ENCODE results near the gene TFB1M. TPM values are rescaled to one million over a fixed set of nuclear protein-coding genes. Genes with fewer than 3 reads are reported as not detected.

Gene TFB1M
- total RNA-seq, 1 experiment from 2014 or later, result 21.2 TPM

DNA sequence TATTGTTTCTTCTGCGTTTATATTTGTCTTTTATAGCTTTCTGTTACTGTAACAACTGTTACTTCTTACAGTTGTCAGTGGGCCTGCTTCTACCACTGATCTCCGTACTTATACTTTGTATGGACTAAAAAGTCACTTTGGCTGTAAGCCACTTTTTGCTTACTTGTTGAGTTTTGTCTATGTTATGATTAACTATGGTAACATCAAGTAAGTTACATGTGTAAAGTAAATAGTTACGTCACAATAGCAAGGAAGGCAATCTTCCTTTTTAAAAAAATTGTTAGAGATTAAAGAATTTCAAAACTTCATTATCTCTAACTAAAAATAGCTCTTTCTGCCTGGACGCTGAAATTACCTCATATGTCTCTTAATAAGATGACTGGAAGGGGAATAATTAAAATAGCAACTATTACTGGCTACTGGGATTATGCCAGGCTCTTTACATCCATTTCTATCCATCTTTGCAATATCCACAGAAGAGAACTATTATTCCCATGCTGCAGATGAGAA lies 10.9 kb downstream of the TFB1M start:
- no peak for DNase-seq (ENCODE audit: low read depth)

DNA sequence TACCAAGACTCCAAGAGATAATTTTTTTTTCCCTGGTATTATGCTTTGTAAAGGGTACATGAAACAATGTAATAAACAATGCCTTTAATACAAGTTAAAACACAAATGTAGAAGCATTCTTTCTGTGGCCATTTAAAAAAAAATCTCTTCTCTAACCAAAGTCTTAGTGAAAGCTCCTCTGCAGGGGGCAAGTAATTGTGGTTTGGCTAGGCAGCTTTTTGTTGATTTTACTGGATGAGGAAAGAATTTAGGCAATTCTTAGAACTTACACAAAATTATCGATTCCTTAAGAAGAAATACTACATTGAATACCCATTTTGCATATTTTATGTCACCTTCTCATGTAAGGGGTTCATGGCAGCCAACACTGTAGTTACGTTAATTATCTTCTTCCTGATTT lies 12.4 kb downstream of the TFB1M start:
- DNase-seq (ENCODE audit: low read depth), result no peak

DNA sequence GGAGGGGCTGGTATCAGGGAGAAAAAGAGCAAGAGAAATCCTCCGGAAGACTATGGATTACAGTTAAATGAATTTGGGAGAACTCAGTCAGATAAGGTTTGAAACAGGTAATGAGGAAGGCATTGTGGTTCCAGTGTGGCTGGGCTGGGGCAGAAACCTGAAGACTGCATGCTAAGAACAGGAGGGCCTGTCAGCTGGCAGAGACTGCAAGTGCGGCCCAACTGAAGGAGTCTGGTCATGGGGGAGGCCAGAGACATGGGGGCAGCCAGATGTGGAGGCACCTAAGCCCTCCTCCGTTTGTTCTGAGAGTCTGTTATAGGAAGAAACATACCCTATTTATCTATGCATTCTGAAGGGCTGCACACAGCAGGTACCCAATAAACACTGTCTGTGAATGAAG lies 16.6 kb downstream of the TFB1M start:
- no peak for DNase-seq (ENCODE audit: low read depth)

DNA sequence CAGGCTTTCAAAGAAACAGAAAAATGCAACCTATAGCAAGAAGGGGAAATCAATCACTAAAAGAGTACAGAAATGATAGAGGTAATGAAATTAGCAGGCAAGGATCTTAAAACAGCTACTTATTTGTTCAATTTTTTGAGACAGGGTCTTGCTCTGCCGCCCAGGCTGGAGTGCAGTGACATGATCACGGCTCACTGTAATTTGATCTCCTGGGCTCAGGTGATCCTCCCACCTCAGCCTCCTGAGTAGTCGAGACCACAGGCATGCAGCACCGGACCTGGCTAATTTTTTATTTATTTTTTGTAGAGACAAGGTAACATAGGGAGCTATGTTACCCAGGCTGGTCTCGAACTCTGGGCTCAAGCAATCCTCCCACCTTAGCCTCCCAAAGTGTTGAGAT lies 21.6 kb downstream of the TFB1M start:
- DNase-seq (ENCODE audit: low read depth), result no peak

DNA sequence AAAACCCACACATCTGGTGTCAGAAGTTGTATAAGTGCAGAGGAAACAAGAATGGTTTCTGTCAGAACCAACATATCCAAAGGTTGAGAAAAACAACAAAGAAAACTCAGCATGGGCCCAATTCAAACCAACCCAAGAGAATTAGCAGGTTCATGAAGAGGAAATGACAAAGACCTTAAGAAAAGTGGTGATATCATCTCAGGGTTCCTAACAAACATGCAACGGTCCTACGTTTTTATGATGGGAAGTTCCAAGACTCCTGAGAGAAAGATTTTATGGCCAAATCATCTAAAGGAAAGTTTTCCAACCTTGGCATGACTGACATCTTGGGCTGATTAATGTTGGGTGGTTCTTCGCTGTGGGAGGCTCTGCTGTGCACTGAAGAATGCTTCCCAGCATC lies 23.0 kb downstream of the TFB1M start:
- no peak for DNase-seq (ENCODE audit: low read depth)

DNA sequence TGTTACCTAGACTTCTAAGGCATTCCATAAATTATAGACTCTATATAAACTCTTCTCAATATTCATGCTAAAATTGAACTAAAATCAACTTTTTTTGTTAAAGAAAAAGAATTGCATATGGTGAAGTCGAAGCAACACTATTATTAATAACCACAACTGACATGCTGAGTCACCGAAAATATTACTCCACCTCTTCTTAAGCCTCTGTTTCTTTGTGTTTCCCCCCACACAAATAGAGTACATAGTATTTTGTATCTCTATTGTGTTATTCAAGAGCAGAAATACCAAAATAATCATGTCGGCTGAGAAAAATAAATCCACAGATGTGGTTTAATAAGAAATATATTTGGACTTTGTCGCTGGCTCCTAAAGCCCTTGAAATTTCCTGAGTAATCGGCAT lies 23.8 kb downstream of the TFB1M start:
- DNase-seq (ENCODE audit: low read depth), result no peak

DNA sequence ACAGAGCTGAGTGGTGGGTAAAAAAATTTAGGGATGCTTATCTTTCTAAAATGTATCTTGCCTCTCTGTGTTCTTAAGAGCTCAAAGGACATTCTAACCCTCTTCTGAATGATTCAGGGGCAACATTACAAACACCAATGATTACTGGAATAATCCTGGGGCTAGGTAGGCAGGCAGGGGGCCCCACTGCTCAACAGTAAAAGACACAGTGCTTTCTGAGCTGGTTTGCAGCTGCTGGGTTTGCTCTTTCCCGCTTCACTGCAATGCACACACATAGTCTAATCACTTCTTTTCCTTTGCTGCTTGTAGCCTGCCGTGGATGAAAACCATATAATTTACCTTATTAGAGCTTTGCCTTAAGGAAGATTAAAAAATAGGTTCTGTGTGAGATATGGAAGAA lies 26.5 kb downstream of the TFB1M start:
- no peak for DNase-seq (ENCODE audit: low read depth)

DNA sequence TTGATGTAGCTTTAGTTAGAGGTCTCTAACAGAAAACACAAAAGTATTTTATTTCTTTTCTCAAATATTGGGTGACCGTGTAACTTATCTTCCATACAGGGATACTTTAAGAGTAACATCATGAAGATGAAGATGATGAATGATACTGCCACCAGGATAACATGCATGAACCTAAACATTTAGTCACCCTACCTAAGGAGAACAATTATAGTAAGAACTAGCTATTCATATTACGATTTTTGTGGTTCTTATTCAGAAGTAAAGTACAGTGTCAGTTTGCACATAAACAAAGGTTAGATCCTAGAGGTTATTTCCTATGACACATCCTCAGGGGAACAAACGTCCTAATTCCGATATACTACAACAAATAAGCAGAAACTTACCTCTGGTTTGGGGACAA lies 29.5 kb downstream of the TFB1M start:
- no peak for DNase-seq (ENCODE audit: low read depth)

DNA sequence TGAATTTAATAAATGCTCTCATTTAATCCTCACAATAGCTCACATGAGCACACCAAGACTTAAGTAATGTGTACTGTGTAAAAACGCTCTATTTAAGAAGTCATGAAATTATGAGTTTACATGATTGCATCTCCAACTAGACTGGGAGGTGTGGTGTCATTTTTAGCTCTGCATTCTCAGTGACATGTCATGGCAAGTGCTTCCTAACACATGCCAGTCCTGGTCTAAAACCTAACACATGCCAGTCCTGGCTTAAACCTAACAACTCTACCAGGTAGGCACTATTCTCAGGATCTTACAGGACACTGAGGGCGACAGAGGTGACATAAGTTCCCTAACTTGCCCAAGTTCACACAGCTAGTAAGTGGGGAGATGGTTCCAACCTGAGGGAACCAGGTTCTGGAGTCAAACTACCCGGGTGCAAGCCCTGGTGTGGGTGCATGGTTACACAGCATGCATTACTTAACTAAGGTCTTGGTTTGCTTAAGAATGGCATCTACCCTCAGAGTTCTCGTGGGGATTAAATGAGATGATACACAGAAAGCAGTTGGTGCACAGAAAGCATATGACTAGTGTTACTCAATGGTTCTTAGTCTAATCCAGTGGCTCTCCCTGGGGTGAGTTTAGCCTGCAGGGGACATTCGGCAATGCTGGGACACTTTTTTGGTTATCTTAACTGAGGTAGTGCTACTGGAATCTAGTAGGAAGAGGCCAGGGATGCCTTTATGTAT lies 35.8 kb downstream of the TFB1M start:
- peak; percentile 36 for DNase-seq (ENCODE audit: low read depth)

DNA sequence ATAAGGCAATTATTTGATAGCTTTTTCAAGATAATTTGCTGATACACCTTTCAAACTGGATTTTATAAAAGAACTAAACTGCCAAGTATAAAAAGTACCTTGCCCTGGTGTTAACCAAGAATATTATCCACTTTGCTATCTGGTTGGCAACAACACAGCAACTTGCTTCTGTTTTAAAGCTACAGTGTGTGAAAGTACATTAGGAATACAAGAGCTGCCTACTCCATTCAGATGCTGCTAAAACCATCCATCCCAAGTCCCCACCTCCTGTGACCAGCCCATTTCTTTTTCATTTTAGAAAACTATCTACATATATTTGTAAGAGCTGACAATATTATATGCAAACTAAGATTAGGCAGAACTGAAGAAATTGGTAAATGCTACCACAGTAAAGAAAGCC lies 37.6 kb downstream of the TFB1M start:
- no peak for DNase-seq (ENCODE audit: low read depth)

DNA sequence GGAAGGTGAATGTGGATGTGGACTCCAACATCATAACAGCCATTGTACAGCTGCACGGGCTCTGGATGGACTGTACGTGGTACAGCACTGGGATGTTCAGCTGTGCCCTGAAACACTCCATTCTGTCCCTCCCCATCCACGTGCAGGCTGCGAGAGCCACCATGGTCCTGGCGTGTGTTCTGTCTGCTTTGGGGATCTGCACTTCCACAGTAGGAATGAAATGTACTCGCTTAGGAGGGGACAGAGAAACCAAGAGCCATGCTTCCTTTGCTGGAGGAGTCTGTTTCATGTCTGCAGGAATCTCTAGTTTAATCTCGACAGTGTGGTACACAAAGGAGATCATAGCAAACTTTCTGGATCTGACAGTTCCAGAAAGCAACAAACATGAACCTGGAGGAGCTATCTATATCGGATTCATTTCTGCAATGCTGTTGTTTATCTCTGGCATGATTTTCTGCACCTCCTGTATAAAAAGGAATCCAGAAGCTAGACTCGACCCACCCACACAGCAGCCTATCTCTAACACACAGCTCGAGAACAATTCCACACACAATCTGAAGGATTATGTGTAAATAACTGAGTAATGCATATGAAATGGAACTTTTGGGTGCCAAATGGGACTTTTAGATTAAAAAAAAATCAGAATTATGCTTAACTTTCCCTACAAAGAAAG lies 38.3 kb downstream of the TFB1M start:
- DNase-seq (ENCODE audit: low read depth), result no peak

DNA sequence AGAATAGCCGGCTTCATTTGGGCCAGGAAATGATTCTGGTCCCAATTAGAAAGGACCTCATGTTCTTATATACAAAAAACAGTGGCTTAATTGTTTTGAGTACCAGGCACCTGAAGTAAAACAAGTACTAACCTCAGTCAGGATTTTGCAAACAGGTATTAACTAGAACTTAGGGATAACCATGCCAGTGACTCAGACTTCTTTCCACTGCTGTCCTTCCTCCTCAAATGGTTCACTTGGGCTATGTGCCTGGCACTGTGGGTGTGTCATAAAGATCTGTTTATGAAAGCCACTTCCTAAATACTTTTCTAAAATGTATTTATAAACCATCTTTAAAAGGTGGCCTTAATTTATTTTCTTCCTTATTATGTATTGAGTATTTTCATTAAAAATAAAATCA lies 39.8 kb downstream of the TFB1M start:
- peak; percentile 55 for DNase-seq (ENCODE audit: low read depth)

DNA sequence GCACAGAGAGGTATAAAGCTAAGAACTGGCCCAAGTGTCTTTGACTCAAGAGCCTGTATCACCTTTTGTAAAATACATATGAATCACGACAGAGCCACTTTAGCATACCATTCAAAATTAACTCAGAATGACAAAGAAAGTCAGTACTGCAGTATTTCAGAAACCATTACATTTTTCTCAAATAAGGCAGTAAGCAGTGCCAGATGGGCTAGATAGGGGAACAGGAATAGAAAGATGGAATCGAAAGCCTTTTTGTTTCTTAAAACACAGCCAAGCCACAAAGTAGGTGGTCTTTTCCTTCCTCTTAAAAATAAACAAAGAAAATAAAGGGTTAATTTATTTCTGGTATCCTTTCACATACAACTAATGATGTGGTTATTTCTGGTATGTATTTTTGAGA lies 40.2 kb downstream of the TFB1M start:
- no peak for DNase-seq (ENCODE audit: low read depth)

DNA sequence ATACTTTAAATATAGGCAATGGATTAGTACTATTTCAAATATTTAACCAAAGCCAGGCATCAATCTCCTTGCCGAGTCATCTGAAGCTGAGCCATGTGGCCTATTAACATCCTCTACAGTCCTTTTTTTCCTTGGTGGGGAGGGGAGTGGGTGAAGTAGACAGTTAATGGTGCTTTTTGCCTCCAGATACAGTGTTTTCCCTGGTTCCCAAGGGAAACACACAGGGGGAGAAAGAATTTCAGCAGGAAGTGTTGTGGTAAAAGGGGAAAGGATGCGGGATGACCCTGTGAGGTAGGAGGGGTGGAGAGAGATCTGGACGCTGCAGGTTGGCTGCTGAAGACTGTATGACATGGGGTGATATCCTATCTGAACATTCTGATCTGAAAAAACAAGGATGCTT lies 40.9 kb downstream of the TFB1M start:
- DNase-seq (ENCODE audit: low read depth), result peak; percentile 96

DNA sequence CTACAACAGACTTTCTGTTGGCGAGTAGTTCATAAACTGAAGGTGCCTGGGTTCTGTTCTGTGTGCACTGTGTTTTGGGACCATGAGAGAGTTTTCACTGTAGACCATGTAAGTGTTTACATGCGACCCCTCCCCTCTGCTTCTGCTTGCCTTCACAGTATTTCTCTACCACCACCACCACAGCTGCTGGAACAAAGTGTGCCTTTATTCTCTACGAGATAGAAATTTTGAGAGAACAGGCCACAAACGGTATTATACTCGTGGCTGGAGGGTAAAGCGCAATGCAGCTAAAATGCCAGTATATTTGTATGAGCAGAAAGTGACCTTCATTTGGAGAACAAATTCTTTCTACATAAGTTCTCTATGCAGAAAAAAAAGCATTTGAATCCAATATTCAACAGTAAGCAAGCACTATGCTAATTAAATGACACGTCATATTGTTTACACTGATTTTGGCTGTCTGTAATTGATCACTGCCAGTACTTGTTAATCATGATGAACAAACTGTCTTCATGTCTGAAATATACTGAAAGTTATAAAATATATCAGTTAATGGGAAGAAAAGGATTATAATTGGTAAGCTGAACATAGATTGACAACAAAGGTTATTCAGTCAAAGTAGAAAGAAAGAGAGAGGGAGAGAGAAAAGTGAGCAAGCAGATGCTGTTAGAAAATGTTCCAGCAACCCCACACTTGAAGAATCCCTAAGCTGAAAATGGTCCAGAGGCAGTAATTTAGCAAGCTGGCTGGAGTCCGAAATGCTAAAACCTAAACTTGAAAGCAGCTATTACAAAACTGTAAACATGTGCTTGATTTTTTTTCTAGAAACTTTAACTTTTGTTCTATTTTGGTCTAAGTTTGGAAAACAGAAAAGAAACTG lies 41.7 kb downstream of the TFB1M start:
- no peak for DNase-seq (ENCODE audit: low read depth)

DNA sequence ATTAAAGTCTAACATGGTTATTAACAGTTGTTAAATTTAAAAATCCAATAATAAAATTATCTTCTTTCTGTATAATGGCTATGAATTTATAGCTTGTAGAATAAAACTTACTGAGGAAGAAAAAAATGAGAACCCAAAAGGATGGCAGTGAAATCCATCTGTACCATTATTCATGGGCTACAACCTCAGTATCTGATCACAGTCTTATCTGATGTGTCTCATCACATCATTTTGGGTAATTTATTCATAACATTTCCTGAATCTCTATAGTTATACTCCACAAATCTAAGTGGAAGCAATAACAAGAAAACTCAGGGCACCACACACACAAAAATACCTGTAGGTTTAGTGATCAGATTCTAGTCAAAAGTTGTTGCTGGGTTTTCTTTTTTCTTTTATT lies 43.1 kb downstream of the TFB1M start:
- no peak for DNase-seq (ENCODE audit: low read depth)

DNA sequence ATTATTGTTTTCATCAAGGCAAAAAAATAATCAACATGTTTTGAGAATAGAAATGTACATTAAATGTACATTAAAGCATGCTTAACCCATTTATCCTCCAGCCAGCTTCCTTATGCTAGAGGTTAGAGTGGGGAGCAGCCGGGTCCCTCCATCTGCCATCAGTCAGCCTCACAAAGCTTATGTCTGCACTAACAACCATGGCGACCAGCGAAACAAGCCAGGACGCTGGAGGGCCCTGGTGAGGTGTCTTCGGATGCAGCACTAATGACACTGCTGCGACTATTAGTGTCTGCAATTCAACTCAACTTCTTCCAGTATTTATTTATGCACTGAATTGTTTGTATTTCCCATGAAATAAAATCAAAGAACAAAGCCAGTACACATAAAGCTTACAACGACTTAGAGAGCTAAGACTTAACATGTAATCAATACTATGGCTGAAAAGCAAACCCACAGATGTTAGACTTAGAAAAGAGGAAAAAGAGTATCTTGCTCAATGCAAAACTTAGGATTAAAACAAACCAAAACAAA lies 43.7 kb downstream of the TFB1M start:
- DNase-seq (ENCODE audit: low read depth), result no peak

DNA sequence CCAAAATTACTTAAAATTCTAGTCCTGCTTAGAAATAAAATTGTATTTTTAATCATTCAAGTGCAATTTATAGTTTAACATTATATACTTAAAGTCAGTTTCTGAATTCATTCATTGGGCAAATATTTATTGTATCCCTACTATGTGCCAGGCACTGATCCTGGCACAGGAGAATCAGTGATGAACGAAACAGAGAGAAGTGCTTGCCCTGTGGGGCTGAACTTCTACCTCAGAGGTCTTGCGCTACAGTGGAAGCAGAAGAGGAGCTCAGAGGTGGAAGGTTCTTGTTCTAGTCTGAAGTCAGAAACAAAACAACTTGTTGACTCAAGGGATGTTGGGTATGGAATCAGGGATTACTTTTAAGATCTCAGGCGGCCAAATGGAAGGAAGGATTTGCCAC lies 44.5 kb downstream of the TFB1M start:
- no peak for DNase-seq (ENCODE audit: low read depth)

DNA sequence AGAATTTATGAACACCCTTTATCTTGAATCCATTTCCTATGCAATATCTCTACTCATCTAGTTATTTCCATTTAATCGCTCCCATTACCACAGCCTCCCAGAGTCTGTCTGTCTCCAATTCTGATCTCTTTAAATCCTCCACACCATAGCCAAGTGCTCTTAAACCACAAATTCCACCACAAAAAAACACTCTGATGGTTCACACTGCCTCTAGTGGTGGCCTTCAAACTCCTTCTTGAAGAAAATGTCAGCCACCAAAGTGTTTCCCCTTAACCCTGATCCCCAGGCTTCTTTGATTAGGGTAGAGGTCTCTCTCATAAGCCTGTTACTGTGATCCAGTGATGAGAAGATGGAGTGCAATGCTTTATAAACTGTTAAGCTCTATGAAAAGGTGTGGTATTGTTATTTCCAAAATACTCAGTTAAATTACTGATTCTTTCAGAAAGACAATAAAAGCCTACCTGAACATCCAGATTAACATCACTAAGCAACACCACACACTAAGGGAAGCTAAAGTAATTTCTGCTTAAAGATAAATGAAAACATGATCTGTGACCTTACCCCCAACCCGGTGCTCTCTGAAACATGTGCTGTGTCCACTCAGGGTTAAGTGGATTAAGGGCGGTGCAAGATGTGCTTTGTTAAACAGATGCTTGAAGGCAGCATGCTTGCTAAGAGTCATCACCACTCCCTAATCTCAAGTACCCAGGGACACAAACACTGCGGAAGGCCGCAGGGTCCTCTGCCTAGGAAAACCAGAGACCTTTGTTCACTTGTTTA lies 46.0 kb downstream of the TFB1M start:
- DNase-seq (ENCODE audit: low read depth), result peak; percentile 75

DNA sequence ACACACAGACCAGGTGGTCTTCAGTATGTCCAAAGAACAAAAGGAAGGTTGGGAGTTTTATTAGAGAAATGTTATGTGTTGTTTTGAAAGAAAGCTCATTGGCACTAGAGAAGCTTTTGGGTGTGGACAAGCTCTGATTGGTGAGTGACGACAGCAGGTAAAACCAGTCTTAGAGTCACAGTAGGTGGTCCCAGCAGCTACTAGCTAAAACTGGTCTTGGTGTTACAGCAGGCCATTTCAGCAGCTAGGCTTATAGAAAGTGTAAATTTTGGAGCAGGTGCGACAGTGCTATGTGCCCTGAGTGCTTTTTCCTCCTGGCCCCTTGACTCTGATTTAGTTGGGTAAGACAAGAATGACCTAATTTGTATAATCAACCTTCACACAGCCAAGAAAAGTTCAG lies 46.9 kb downstream of the TFB1M start:
- DNase-seq (ENCODE audit: low read depth), result no peak

DNA sequence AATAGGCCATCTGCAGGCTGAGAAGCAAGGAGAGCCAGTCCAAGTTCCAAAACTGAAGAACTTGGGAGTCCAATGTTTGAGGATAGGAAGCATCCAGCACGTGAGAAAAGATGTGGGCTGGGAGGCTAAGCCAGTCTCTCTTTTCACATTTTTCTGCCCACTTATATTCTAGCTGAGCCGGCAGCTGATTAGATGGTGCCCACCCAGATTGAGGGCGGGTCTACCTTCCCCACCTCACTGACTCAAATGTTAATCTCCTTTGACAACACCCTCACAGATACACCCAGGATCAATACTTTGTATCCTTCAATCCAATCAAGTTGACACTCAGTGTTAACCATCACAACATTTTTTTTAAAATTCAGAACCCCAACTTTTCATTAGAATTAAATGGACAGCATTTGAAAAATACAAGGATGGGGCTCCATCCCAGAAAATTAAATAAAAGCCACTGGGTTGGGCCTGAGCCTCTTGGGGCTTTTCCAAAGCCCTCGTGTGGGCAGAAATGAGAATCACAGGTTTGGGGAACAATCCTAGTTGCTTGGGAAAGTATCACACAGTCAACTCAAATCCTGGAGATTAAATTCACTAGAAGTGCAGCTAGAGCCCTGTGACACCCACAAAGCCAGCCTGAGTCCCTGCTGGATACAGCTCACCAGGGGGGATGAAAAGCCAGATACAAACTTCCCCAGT lies 48.3 kb downstream of the TFB1M start:
- DNase-seq (ENCODE audit: low read depth), result no peak

All from LHCN-M2 (cell line).